Measurements from ENCODE around the gene DNAH7. TPM values are rescaled to one million over a fixed set of nuclear protein-coding genes. Genes with fewer than 3 reads are reported as not detected.
"Not testable (repeated sequence)": the region's sequence is repeated elsewhere in the genome, so short reads cannot be mapped to it uniquely, and the experiment has no call there.

The DNAH7 gene
- total RNA-seq, 1 donor from 2014 or later: 1.2 TPM

DNA sequence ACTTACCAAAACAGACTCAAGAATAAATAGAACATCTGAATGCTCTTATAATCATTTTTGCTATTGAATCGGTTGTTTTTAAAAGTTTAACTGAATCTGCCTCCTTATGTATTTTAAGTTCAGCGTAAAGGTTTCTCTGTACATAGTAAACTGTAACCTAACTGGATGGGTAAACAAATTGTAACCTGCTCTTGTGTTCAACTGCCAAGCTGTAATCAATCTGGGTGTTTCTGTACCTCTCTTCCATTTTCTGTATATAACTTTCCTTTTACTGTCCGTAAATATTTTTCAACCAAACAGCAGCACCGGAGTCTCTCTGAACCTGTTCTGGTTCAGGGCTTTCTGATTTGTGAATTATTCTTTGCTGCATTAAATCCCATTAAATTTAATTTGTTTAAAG, 27.6 kb upstream of the DNAH7 start:
- H3K9me3 ChIP-seq (ENCODE audit: insufficient read depth, low read depth, low read length): no peaks in the 10 kb centered on the region
- H3K27ac ChIP-seq (ENCODE audit: low read depth, low read length): no peak overlapping the region
- no peak overlapping the region for H2AFZ ChIP-seq (ENCODE audit: low read depth, low read length)
- FAIRE-seq (no peak), DNase-seq (ENCODE audit: low read depth) (no peak)
- peaks cover 5% of the 10 kb centered on the region for H3K4me1 Mint-ChIP-seq (ENCODE audit: low read depth, unreplicated experiment)
- H3K36me3 Mint-ChIP-seq (ENCODE audit: low read depth, unreplicated experiment): no peaks in the 10 kb centered on the region
- no peak overlapping the region for H3K4me3 Mint-ChIP-seq (ENCODE audit: unreplicated experiment)
- H3K4me1 ChIP-seq (ENCODE audit: insufficient read depth, low read length): no peaks in the 10 kb centered on the region
- TF ChIP-seq, protein P1, sequence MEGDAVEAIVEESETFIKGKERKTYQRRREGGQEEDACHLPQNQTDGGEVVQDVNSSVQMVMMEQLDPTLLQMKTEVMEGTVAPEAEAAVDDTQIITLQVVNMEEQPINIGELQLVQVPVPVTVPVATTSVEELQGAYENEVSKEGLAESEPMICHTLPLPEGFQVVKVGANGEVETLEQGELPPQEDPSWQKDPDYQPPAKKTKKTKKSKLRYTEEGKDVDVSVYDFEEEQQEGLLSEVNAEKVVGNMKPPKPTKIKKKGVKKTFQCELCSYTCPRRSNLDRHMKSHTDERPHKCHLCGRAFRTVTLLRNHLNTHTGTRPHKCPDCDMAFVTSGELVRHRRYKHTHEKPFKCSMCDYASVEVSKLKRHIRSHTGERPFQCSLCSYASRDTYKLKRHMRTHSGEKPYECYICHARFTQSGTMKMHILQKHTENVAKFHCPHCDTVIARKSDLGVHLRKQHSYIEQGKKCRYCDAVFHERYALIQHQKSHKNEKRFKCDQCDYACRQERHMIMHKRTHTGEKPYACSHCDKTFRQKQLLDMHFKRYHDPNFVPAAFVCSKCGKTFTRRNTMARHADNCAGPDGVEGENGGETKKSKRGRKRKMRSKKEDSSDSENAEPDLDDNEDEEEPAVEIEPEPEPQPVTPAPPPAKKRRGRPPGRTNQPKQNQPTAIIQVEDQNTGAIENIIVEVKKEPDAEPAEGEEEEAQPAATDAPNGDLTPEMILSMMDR (IDR thresholded peaks at IDR 0.05; ENCODE audit: insufficient read depth, low read depth, low read length): no peak
- no peak for TF ChIP-seq EZH2 (IDR thresholded peaks at IDR 0.05; ENCODE audit: insufficient read depth, low read length)
- no peaks in the 10 kb centered on the region for H3K36me3 ChIP-seq (ENCODE audit: insufficient read depth, low read length)
- H3K27ac Mint-ChIP-seq (ENCODE audit: unreplicated experiment): no peak overlapping the region
- H3K27me3 ChIP-seq (ENCODE audit: insufficient read depth, low read length): no peaks in the 10 kb centered on the region
- peaks cover 8% of the 10 kb centered on the region for H3K9me3 Mint-ChIP-seq (ENCODE audit: unreplicated experiment)
- H4K20me1 ChIP-seq (ENCODE audit: insufficient read depth, low read length): no peaks in the 10 kb centered on the region
- no peak overlapping the region for H3K9ac ChIP-seq (ENCODE audit: low read length)
- no peak overlapping the region for H3K4me3 ChIP-seq (ENCODE audit: insufficient read depth, low read depth, low read length)
- H3K27me3 Mint-ChIP-seq (ENCODE audit: low read depth, unreplicated experiment): no peaks in the 10 kb centered on the region
- no peaks in the 10 kb centered on the region for H3K79me2 ChIP-seq (ENCODE audit: insufficient read depth, low read length)
- no peak overlapping the region for H3K4me2 ChIP-seq (ENCODE audit: low read length)

DNA sequence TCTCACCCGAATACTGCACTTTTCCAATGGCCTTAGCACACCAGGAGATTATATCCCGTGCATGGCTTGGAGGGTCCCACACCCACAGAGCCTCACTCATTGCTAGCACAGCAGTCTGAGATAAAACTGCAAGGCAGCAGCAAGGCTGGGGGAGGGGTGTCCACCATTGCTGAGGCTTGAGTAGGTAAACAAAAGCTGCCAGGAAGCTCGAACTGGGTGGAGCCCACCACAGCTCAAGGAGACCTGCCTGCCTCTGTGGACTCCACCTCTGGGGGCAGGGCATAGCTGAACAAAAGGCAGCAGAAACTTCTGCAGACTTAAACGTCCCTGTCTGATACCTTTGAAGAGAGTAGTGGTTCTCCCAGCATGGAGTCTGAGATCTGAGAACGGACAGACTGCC, 20.8 kb upstream of the DNAH7 start:
- DNase-seq (ENCODE audit: low read depth); H3K36me3 ChIP-seq (ENCODE audit: insufficient read depth, low read length); H3K4me3 ChIP-seq (ENCODE audit: insufficient read depth, low read depth, low read length); H2AFZ ChIP-seq (ENCODE audit: low read depth, low read length); H3K4me2 ChIP-seq (ENCODE audit: low read length); H3K27me3 Mint-ChIP-seq (ENCODE audit: low read depth, unreplicated experiment); H3K27ac ChIP-seq (ENCODE audit: low read depth, low read length); H3K27ac Mint-ChIP-seq (ENCODE audit: unreplicated experiment); H3K36me3 Mint-ChIP-seq (ENCODE audit: low read depth, unreplicated experiment); H3K4me1 Mint-ChIP-seq (ENCODE audit: low read depth, unreplicated experiment); H3K4me1 ChIP-seq (ENCODE audit: insufficient read depth, low read length); H4K20me1 ChIP-seq (ENCODE audit: insufficient read depth, low read length); H3K9me3 ChIP-seq (ENCODE audit: insufficient read depth, low read depth, low read length); FAIRE-seq; H3K27me3 ChIP-seq (ENCODE audit: insufficient read depth, low read length); H3K9ac ChIP-seq (ENCODE audit: low read length); H3K4me3 Mint-ChIP-seq (ENCODE audit: unreplicated experiment); H3K79me2 ChIP-seq (ENCODE audit: insufficient read depth, low read length): not testable (repeated sequence)
- peaks cover 16% of the 10 kb centered on the region for H3K9me3 Mint-ChIP-seq (ENCODE audit: unreplicated experiment)

DNA sequence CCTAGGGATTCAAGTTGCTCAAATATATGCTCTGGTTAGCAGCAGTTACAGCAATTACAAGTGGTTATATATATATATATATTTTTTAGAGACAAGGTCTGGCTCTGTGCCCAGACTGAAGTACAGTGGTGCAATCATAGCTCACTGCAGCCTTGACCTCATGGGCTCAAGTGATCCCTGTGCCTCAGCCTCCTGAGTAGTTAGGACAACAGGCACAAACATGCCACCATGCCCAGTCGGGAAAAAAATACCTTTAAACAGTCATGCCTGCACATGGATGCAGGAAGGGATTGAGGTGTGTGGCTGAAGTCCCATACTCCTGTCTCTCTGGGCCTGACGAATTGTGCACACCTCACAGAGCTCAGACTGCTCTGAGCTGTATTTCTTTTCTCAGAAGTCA, 19.6 kb upstream of the DNAH7 start:
- H3K27me3 Mint-ChIP-seq (ENCODE audit: low read depth, unreplicated experiment): no peaks in the 10 kb centered on the region

More for the DNA sequence above, 19.6 kb upstream of the DNAH7 start:
- peaks cover 16% of the 10 kb centered on the region for H3K9me3 Mint-ChIP-seq (ENCODE audit: unreplicated experiment)
- no peaks in the 10 kb centered on the region for H3K4me1 Mint-ChIP-seq (ENCODE audit: low read depth, unreplicated experiment)
- FAIRE-seq (no peak), DNase-seq (ENCODE audit: low read depth) (no peak)
- Histone ChIP-seq H3K4me3 (ENCODE audit: insufficient read depth, low read depth, low read length) (no peak overlapping the region), H3K79me2 (ENCODE audit: insufficient read depth, low read length) (no peaks in the 10 kb centered on the region), H2AFZ (ENCODE audit: low read depth, low read length) (no peak overlapping the region), H3K4me1 (ENCODE audit: insufficient read depth, low read length) (no peaks in the 10 kb centered on the region), H3K36me3 (ENCODE audit: insufficient read depth, low read length) (no peaks in the 10 kb centered on the region), H3K9me3 (ENCODE audit: insufficient read depth, low read depth, low read length) (peaks cover 3% of the 10 kb centered on the region), H3K27ac (ENCODE audit: low read depth, low read length) (no peak overlapping the region), H3K27me3 (ENCODE audit: insufficient read depth, low read length) (no peaks in the 10 kb centered on the region), H4K20me1 (ENCODE audit: insufficient read depth, low read length) (no peaks in the 10 kb centered on the region), H3K4me2 (ENCODE audit: low read length) (no peak overlapping the region), H3K9ac (ENCODE audit: low read length) (no peak overlapping the region)
- H3K36me3 Mint-ChIP-seq (ENCODE audit: low read depth, unreplicated experiment): no peaks in the 10 kb centered on the region
- H3K27ac Mint-ChIP-seq (ENCODE audit: unreplicated experiment): no peak overlapping the region
- H3K4me3 Mint-ChIP-seq (ENCODE audit: unreplicated experiment): no peak overlapping the region
- TF ChIP-seq, protein P1 (IDR thresholded peaks at IDR 0.05; ENCODE audit: insufficient read depth, low read depth, low read length): no peak
- no peak for TF ChIP-seq EZH2 (IDR thresholded peaks at IDR 0.05; ENCODE audit: insufficient read depth, low read length)
